Measurements from ENCODE around the gene CHST3. TPM values are rescaled to one million over a fixed set of nuclear protein-coding genes. Genes with fewer than 3 reads are reported as not detected.
A peak's percentile ranks its signal among the peaks of the same experiment; 100 is the strongest.
"Not testable (repeated sequence)": the region's sequence is repeated elsewhere in the genome, so short reads cannot be mapped to it uniquely, and the experiment has no call there.

The CHST3 gene
- total RNA-seq, 1 experiment from 2014 or later: 23.6 TPM

DNA sequence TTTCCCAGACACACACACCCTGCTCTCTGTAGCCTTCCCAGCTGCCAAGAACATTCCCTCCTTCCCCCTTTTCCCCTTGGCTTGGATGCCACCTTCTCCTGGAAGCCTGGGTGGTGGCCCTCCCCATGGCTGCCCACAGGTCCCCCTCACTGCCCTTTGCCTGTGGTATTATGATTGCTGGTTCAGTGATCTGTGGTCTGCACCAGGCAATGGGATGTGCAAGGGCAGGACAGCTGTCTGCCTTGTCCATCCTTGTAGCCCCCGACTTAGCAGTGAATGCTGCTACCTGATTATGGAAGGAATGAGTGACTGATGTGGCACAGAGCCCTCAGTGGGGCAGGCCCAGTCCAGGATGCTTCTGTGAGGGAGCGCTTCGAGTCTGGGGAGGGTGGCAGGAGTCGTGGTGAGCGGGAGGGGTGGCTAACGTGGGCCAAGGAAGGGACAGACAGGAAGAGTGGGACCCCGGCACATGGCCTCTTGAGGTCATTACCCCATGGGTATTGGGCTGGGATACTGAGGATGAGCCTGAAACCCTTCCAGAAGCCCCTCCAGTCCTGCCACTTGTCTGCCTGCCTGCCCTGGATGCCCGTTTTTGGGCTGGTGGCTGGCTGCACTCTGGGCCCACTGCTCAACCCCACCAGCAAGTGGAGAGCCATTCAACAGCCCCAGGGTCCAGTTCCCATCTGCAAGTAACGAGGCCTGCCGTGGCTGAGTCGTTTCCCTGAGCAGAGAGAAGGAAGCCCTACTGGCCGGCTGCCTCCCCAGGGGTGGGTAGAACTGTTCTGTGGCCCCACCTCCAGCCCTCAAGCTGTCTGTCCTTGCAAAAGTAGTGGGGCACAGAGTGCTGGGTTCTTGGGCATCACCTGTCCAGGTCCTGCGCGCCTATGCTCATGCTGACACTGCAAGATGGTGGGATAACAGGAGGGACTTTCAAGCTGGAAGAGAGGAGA lies 8.8 kb downstream of the CHST3 start:
- DNase-seq (ENCODE audit: low read depth): no peak

DNA sequence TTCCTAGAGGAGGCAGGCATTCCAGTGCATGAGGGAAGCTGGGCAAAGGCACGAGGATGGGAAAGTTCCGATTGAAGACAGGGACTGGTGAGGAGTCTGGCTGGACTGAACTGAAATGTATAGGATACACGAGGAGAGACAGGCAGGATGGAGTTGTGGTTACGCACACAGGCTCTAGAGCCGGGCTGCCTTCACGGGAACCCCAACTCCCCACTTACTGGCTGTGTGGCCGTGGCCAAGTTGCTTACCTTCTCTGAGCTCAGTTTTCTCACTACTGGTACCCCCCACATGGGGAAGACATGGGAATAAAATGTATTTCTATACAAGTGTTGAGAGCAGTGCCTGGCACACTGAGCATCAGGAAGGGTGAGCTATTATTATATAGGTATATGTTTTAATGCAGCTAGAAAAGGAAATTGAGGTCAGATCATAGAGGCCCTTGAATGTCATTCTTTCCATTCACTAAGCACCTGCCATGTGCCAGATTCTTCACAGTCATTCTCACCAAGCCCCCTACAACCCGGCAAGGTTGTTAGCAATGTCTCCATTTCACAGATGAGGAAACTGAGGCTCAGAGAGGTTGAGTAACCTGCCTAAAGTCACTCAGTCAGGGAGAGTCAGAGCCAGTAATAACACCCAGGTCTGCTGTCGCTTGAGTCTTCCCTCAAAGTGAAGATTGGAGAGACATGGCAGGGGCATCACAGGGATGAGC lies 9.7 kb downstream of the CHST3 start:
- no peak for DNase-seq (ENCODE audit: low read depth)

DNA sequence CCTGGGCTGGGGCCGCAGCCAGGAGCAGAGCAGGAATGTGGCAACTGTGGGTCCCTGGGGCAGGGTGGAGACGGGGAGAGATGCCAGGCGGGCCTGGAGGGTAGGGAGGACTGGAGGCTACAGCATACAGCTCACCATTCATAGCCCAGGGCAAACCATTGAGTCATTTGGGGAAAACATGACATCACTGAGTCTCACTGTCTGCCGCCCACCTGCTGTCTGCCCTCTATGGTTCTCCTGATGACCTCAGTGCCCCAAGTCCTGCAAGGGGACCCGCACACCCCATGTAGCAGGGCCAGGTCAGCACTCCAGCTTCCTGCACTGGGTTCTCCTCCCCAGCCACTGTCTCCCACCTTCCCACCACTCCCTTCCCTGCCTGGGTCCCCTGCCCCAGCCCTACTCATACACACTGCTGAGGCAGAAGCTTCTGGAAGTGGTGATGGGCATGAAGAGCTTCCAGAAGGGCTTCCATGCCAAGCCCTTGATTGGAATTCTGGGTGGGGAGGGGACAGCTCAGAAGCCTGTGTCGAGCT lies 10.4 kb downstream of the CHST3 start:
- peak; percentile 86 for DNase-seq (ENCODE audit: low read depth)

DNA sequence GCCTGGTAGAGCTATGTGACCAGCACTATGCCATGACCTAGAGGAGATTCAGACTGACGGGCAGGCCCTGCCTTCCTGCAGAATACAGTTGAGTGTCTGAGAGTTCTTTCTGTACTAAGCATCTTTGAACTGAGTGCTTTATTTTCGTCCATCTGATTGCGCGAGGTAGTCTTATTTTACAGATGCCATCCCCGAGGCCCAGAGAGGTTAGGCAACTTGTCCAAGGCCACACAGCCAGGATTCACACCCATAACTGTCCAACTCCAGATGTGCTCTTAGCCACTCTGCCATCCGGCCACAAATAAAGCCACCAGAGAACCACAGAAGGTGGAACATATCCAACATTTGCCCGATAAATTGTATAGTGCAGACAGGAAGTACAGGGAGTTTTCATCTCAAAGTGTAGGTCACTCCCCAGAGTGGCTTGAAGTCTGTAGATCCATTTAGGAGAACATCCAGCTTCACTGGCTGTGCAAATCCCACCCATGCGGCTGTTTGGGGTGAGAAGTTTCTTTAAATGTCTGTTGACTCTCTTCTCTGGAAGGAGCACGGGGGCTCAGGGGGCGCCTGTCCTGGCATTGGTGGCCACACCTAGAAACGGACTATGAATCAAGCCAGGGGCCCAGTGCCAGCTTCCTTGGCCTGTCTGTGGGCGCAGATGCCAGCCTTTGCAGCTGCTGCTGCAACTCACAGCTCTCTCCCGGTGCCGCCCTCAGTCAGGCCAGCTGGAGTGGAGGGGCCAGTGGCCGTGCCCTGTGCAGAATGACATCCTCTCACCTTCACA lies 11.1 kb downstream of the CHST3 start:
- DNase-seq (ENCODE audit: low read depth): peak; percentile 75

DNA sequence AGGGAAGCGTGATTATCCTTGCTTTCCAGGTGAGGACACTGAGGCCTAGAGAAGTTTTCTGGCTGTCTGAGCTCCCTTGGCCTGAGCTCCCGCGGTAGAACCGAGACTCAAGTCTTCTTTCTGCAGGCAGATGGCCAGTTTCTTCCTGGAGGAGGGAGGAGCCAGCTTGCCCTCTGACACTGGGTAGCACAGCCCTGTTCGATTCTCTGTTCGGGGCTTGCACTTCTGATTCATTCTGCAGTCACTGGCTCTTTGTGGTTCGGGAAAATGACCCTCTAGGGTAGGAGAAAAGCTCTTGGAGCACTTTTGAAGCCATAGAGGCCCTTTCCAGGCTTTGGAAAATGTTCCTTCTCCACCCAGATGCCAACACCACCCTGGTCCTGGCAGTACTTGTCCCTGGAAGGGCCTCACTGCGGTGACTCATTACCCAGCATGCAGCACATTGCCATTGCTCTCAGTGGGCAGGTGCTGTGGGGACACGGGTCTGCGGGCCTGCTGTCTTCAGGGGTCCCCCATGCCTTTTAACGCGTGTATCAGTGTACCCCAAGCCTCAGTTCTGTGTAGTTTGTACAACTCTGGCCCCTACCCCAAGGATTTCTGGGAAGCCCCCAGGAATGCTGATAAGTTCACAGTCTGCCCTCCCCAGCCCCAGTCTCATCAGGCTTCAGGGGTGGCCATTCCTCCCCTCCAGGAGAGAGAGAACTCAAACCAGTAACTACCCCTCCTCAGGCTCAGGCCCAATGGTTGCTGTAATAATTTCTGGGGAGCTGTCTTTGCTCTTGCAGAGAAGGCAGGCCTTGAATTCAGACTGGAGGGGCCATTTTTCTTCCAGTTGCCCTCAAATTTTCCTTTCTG lies 11.9 kb downstream of the CHST3 start:
- DNase-seq (ENCODE audit: low read depth): peak; percentile 90

DNA sequence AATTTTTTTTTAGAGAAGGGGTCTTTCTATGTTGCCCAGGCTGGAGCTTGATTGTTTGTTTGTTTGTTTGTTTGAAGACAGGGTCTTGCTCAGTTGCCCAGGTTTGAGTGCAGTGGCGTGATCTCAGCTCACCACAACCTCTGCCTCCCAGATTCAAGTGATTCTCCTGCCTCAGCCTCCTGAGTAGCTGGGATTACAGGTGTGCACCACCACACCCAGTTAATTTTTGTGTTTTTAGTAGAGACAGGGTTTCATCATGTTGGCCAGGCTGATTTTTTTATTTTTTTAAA lies 13.4 kb downstream of the CHST3 start:
- DNase-seq (ENCODE audit: low read depth): not testable (repeated sequence)

DNA sequence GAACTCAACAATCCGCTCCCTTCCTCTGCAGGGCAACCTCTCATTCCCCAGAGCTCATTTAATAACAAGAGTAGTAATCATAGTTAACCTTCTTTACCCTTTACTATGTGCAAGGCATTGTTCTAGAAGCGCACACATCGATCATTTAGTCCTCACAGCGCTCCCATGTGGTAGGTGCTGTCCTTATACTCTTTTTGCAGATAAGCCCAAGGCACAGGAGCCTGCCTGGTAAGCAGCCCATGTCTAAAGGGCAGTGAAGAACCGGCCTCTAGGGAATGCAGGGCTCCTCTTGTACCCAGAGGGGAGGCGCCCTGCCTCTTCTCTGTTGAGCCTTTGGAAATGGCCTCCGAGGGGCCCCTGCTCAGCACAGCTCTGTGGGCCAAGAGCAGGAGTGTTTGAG lies 14.3 kb downstream of the CHST3 start:
- no peak for DNase-seq (ENCODE audit: low read depth)

DNA sequence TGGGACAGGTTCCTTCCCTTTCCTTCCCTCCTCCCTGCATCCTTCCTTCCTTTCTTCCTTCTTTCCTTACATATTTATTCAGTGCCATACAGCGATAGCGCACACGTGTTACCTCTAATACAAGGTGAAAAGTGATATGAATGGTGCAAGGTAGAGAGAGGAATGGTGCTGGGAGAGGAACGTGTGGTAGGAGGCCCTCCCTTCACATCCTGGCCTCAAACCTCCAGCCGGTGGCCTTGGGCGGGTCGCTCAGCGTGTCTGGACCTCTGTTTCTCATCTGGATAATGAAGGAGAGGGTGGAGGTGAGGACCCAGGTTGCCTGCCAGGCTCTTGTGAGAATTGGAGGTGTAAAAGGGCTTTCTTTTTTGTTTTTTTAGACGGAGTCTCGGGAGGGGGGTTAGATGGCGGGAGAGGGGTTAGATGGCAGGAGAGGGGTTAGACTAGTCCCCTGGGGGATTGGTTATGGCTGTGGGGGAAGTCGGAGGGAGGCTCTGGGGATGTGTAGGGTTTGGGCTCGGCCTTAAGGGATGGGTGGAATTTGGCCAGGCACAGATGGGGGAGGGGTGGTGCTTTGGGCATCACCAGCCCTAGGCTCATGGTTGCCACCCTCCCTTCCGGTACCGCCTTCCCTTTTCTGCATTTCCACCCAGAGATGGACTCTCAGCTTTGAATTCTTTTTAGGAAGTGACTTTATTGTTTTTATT lies 14.9 kb downstream of the CHST3 start:
- no peak for DNase-seq (ENCODE audit: low read depth)

DNA sequence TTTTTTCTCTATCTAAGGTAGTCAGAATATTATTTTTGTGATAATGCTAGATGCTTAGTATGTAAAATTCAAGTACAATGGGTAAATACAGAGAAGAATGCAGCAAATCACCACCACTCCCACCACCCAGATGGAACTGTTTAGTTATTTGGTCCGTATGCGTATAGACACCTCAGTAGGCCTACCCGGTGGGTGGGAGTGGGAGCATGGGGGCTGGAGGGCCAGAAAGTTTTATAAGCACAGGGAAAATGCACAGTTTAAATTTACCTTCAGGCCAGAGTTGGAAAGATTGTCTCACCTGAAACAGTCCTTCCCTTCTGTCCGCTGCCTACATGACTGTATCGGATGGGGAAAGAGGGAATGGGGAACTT lies 15.5 kb downstream of the CHST3 start:
- DNase-seq (ENCODE audit: low read depth): no peak

DNA sequence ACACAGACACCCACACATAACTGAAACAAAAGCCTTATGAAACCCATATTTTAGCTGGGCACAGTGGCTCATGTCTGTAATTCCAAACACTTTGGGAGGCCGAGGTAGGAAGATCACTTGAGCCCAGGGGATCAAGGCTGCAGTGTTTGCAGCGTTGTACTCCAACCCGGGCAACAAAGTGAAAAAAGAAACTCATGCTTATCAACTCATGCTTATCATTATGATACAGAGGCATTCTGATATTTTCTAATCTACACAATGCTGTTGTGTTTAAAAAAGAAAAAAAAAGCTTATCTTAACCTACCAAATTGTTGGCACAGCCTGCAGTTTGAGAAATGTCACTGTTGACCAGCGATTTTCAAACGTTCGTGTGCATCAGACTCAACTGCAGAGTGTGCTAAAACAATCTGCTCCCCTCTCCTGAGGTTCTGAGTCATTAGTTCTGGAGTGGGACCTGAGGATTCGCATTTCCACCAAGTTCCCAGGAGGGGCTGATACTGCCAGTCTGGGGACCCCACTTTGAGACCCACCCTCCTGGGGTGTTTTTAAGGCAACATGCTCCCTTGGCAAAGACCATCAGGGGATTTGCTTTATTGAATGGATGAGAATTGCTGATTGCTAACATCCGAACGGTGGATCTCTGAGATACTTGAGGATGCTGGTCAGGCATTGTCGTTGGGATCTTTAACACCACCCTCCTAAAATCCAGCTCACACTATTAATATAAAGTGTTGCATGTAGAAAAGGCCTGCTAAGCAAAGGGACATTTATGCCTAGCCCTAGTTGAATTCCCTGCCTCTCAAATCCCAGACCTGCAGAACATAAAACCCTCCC lies 16.2 kb downstream of the CHST3 start:
- DNase-seq (ENCODE audit: low read depth): no peak

DNA sequence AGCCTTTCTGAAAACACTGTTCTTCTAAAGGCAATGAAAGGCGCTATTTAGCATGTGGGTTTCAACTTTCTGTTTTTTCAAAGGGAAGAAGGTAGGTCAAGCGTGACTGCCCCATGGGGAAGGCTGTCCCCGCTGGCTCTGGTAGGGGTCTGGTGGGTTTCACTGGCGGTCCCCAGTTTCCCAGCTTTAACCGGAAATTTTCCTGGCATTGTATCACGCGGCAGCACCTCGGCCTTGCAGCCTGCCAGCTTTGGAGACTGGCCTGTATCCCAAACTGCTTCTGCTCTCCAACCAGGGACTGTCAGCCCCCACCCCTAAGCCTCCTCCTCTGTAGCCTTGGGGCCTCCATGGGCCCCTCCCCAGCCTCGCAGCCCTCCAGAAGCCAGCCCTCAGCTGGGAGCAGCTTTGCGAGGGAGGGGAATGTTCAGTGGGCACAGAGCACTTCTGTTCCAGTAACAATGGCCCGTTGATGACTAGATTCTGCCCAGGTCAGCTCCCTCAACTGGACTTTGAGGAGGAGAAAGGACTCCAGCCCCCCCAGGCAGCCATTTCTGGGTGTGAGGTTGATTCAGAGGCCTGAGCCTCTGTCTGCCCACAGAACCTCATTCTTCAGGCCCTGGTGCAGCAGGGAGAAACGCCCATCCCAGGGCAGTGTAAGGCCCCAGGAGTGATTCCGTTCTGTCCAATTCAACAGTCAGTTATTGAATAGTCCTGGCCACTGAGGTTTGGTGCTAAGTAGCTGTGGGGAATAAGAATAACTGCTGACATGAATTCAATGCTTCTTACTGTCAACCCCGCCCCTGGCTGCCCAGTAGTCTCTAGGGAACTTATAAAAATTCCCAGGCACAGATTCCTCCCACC lies 17.1 kb downstream of the CHST3 start:
- no peak for DNase-seq (ENCODE audit: low read depth)

DNA sequence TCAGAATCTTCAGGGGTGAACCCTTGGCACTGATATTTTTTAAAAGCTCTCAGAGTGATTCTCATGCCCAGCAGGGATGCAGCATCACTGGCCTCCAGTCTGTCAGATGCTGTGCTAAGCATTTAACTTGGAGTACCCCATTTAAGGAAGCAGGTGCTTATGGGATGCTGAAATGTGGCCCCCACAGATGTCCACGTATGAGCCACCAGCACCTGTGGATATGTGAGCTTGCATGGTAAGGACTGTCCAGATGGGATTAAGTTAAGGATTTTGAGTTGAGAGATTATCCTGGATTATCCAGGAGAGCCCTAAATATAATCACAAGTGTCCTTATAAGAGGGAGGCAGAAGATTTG lies 17.7 kb downstream of the CHST3 start:
- no peak for DNase-seq (ENCODE audit: low read depth)

DNA sequence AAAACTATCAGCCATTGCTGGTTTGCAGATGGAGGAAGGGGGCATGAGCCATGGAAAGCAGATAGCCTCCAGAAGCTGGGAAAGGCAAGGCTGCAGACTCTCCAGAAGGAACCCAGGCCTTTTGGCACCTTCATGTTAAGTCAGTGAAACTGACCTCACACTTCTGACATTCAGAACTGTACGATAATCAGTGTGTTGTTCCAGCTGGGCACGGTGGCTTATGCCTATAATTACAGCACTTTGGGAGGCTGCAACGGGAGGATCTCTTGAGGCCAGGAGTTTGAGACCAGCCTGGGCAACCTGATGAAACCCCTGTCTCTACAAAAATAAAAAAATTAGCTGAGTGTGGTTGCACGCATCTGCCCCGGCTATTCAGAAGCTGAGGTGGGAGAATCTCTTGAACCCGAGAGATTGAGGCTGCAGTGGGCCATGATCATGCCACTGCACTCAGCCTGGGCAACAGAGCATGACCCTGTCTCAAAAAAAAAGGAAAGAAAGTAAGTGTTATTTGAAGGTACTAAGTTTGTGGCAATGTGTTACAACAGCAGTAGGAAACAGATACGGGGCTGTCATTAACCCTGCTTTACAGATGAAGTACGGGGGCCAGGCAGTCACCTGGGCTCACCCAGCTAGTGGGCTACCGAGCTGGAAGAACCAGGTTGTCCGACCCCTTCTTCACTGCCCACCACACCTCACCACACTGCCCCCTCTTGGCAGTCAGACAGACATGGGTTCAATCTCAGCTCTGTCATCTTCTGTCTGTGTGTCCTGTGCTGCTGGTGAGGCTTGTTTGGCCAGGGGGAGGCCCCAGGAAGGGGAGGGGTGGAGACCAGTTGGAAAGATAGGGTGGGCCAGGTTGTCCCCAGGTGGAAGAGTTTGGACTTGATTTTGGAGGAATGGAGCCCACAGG lies 18.3 kb downstream of the CHST3 start:
- no peak for DNase-seq (ENCODE audit: low read depth)

DNA sequence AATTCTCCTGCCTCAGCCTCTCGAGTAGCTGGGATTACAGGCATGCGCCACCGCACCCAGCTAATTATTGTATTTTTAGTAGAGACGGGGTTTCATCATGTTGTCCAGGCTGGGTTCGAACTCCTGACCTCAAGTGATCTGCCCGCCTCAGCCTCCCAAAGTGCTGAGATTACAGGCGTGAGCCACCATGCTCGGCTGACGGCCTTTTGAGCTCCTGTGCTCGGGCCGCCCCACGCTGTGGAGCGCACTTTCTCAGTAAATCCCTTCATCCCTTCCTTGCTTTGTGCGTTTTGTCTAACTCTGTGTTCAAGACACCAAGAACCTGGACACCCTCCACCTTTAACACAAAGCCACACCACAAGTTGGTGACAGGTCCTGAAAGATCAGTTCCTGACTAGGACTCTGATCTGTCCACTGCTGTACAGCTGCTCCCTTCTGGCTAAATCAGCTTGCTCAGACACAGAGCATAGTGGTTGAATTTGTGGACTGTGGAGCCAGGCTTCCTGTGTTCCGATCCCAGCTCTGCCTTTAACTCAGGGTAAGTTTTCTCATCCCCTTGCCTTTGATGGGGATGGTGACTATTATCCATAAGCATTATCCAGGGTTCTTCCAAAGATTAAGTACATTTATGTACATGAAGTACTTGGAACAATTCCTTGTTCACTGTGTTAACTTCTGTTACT lies 20.1 kb downstream of the CHST3 start:
- DNase-seq (ENCODE audit: low read depth): no peak

DNA sequence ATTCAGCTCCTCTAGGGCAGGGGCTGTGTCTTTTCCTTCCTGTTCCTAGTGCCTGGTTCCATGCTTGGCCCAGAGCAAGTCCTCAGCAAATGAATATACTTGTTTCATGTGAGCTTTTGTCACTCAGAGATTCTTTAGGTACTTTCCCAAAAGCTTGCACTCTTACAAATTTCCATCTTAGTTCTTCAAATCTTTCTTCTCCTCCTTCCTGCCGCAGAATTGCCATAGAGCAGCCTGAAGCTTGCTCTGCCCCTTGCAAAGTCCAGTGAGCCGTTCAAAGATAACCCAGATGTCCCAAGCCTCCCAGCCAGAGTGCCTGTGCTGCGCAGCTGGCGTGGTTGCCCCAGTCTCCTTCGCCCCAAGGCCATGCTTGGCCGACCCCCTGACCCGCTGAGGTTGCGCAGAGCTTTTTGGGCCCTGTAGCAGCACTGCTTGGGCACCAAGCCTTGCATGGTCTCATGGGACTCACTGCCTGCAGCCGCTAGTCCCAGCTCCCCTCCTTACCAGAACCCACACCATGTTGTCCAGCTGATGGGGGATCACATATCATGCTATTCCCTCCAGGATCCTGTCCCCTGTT lies 20.7 kb downstream of the CHST3 start:
- no peak for DNase-seq (ENCODE audit: low read depth)

DNA sequence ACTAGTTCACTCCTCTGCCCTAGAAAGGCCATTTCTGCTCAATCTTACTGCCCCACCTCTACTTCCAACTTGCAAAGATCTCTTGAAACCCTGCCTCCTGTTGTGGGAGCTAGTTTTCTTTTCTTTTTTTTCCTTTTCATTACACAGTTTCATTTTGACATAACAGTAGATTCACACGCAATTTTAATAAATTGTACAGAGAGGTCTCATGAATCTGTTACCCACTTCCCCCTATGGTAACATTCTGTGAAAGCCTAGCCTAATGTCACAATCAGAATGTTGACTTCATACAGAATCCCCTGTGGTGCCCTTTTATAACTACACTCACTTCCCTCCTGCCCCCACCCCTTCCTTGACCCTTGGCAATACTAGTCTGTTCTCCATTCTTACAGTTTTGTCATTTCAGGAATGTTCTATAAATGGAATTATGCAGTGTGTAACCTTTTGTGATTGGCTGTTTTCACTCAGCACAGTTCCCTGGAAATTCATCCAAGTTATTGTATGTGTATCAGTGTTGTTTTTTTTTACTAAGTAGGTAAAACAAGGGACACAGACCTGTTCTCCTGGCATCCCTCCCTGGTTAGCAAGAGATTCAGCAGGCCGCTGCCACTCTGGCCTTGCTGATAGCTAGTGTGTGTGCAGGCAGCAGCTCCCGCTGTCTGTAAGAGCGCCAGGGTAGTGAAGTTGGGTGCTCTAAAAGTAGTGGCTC lies 21.5 kb downstream of the CHST3 start:
- no peak for DNase-seq (ENCODE audit: low read depth)
